Urothelium cell line (cell line): Measurements from ENCODE around the gene AMER2.

Experiments
- DNase-seq: peaks from one replicate; pipeline ENCODE4 v3.0.0; 2011; ENCODE audit warnings: low spot score, mixed read lengths
- FAIRE-seq: peaks from 2 replicates; lab custom pipeline; 2011; peaks lifted over from hg19 to GRCh38; lab: Jason Lieb, UNC

Gene AMER2, protein sequence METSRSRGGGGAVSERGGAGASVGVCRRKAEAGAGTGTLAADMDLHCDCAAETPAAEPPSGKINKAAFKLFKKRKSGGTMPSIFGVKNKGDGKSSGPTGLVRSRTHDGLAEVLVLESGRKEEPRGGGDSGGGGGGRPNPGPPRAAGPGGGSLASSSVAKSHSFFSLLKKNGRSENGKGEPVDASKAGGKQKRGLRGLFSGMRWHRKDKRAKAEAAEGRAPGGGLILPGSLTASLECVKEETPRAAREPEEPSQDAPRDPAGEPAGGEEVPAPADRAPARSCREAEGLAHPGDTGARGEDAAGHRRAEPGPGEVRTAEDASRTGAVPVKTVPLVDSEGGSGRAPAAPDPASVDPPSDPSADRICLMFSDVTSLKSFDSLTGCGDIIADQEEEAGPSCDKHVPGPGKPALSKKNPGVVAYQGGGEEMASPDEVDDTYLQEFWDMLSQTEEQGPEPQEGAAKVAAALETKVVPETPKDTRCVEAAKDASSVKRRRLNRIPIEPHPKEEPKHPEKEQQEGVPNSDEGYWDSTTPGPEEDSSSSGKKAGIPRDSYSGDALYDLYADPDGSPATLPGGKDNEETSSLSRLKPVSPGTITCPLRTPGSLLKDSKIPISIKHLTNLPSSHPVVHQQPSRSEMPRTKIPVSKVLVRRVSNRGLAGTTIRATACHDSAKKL

GRCh38 chr13:25171517-25172302, at the start of gene AMER2:
TSS of gene AMER2 (minus strand) at chr13:25172288. CDS start at chr13:25171619, 669 bp downstream.
- DNase-seq: peak; percentile 54
- no peak for FAIRE-seq

GRCh38 chr13:25218019-25218418, 45.9 kb upstream of the AMER2 start:
- DNase-seq (no peak), FAIRE-seq (no peak)

DNA sequence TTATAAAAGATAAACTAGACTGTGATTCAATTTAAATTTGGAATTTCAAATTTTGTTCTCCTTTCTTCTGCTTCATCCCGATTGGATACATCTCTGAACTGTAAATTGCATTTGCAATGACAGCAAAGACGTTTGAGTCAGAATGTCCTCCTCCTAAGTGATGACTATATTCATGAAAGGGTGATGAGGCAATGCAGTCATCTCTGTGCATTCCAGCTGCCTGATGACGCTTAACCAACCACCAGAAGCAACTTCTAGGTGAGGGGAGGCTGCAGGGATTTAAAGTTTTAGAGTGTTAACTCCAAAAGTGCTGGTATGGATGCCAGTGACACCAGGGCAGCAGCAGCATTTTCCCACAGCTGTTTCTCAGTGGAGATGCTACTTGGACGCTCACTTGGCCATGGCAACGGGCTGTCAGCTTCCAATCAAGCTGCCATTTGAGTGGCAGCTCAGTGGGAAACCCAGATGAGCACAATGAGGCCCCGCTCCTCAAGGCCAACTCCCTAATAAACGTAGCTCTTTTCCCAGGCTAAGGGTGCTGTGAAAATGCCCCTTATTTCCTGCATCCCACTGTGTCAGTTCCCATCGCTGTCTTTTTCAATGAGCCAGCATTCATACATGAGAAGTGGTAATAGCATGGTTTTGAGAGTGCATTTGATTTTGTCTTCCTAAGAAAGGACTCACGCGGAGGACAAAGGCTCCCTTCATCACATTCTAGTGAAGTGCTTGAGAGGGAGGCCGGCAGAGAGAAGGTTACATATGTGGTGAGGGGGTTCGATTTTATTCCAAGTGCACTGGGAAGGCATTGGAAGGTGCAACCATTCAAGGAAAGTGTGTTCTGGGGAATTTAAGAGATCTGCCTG, 45.2 kb upstream of the AMER2 start:
- DNase-seq (no peak), FAIRE-seq (no peak)

GRCh38 chr13:25215253-25215575, 43.1 kb upstream of the AMER2 start:
- DNase-seq: no peak
- no peak for FAIRE-seq

DNA sequence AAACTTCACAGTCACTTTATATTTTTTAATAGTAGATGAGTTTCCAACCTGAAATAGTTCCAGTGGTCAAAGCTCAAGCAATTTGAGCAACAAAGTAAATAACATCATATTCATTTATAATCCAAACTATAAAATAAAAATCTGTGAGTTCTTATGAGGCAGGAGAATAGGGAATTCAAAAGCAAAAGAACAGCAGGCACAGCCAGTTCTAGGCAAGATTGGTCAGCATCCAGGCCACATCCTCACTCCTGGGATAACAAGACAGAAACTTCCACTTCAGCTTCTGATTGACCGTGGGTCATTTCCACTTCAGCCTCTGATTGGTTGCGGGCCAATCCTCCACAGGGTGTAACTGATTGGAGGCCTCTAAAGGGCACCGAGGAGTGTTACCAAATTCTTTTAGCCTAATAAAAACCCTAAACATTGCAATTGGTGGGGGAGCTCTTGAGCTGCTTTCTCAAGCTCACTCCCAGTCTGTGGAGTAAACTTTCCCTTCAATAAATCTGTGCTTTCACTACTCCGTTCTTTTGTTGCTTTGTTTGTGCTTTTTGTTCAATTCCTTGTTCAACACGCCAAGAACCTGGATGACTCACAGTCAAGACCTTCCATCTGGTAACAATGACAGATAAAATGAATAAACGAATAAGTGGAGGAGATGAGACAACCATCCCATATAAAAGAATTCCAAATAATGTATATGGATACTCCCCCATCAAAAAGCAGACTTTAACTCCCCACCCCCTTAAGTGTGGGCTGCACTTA, 42.6 kb upstream of the AMER2 start:
- no peak for DNase-seq
- no peak for FAIRE-seq

DNA sequence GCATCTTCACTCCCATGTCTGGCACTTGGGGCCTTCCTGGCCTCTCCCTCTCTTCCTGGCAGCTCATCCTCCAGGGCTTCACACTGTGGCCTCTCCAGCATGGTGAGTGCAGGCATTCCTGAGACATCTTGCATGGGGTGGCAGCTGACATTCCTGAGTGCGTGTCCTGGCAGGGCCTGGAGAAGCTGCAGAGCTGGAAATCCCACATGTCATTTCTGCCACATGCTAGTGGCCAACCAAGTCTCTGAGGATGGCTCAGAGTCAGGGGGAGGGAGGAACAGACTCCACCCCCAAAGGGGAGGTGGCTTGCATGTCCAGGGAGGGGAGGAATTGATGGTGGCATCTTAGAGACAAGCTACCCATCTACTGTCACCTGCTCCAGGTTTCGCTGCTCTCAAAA, 41.6 kb upstream of the AMER2 start:
- no peak for FAIRE-seq
- DNase-seq: no peak

GRCh38 chr13:25210842-25211569, 38.9 kb upstream of the AMER2 start:
- no peak for FAIRE-seq
- no peak for DNase-seq

DNA sequence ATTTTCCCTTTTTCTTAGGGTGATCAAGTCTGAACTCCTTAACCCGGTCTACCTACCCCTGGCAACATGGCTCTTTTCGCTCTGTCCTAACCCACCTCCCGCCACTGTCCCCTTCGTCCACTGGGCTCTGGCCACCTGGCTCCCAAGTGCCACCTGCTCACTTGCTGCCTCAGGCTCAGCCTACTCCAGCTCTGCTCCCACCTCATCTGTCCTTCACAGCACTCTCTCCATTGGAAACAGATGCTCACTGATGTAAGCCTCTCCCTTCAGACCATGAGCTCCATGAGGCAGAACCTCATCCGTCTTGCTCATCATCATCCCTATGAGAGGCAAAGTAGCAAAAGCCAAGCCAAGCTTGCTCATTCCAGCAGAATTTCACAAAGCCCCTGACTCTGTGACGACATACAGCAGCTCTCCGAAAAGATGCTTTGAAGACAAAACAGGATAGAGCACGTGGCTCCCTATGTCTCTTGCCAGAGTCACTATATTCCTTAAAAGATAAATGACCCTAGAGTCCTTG, 35.3 kb upstream of the AMER2 start:
- FAIRE-seq (no peak), DNase-seq (no peak)

DNA sequence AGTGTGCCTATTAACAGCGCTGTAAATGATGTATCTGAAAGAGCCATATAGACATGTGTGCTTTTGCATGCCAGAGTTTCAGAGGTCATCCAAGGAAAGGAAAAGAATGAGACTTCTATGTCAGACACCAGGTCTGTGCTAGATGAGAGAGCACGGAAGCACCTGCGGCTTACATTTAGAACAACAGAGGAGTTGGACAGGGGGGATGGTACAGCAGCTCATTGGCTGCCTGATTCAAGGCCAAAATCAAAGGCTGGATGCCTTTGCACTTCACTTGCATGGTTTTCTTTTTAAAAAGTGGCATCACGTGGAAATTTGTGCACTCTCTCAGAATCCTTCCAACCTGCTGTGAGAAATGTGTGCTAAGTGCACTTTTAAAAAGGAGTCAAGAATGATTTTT, 32.8 kb upstream of the AMER2 start:
- FAIRE-seq (no peak), DNase-seq (no peak)

DNA sequence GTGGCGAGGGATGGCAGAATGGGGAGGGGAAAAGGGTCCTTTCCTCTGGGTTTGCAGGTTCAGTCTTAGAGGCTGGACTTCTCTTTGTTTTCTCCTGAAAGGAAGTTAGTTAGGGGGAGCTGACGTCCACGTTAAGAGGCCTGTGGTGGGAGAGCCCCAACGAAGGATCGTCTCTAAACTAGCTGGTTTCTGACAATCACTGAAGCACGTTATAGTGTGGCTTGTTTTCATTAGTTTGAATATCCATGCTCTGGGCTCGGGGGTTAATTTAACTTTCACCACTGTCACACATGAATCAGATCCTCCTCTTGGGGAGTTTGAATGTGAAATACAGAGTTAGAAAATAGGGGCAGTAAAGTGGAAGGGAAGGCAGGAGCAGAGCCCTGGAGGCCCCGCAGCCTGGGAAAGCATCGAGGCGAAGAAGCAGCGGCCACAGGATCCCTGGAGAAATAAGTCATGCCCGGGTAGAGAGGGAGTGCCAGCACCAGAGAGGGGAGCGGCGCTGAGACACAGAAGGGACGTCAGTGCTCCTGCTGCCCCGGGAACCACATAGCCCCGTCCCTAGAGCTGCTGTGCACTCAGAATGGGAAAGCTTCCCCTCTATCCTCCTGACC, 31.1 kb upstream of the AMER2 start:
- DNase-seq (no peak), FAIRE-seq (no peak)

- DNase-seq (no peak), FAIRE-seq (no peak)
Observed at GRCh38 chr13:25200783-25201182, 28.7 kb upstream of the AMER2 start.

- DNase-seq (no peak), FAIRE-seq (no peak)
Observed at GRCh38 chr13:25198647-25199046, 26.6 kb upstream of the AMER2 start.

- FAIRE-seq (no peak), DNase-seq (no peak)
Observed at GRCh38 chr13:25196971-25197370, 24.9 kb upstream of the AMER2 start.

DNA sequence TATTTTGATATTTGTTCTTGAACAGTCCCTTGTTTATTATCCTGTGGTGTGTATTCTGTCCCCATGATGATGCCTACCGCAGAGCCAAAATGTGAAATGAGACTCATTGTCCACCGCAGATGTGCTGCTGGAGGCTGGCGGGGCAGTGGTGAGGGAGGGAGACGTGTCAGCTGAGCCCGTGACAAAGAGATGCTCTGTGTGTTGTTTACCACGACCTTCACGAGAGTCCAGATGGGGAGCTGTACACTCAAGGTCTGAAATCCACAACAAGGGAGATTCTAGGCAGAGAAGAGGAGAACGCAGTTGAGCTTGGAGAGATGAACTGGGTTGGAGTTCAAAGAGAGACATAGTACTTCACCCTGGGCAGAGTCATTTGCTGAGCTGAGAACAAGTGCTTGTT, 20.8 kb upstream of the AMER2 start:
- DNase-seq: no peak
- no peak for FAIRE-seq

DNA sequence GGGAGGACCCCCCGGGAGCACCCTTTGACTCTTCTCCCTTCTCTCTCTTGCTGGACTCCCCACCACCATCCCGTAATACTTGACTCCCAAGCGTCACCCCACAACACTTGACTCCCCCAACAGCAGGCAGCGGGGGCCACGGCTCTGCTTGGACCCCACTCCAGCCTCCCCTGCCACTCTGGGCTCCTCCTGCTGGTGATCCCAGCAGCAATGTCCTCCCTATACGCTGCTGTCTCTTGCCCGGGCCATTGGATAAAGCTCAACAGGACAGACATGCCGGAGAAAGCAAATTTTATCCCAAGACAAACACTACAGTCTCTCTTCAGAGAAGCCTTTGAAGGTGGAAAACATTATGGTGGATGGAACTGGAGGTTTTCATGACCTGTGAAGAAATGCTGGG, 20.4 kb upstream of the AMER2 start:
- FAIRE-seq (no peak), DNase-seq (no peak)

GRCh38 chr13:25192052-25192451, 20.0 kb upstream of the AMER2 start:
- DNase-seq (no peak), FAIRE-seq (no peak)

DNA sequence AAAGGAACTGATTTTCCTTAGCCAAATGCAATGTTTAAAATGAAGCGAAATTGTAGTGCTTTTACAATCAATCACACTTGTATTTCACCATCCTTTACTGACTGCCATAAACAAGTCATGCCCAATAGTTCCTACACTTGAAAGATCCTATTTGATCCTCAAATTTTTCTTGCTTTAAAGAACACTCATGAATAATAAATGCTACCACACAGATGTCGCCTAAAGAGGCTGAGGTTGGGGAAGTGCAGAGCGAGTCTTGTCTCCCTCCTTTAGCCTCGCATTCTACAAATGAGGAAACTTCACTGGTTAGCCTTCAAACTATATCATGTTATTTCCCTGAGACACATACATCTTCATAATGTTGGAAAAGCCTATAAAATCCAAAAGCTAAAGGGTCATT, 18.7 kb upstream of the AMER2 start:
- DNase-seq (no peak), FAIRE-seq (no peak)

- FAIRE-seq (no peak), DNase-seq (no peak)
Observed at GRCh38 chr13:25190256-25190655, 18.2 kb upstream of the AMER2 start.

GRCh38 chr13:25187596-25187995, 15.5 kb upstream of the AMER2 start:
- FAIRE-seq: no peak

More at GRCh38 chr13:25187596-25187995, 15.5 kb upstream of the AMER2 start:
- DNase-seq: no peak
